Stimulated activated CD4-positive, alpha-beta T cell treated with anti-CD3 and anti-CD28 coated beads, Interleukin-2, amount 100 ng/mL, for 48 hours (primary cell): Measurements from ENCODE around the gene CXCL10.

ENCODE experiments used
- DNase-seq, 2 donors: peaks; one replicate each; pipeline ENCODE4 v3.0.0-alpha.2; 2020

Gene CXCL10

GRCh38 chr4:75985116-75985515 lies 38.2 kb downstream of the CXCL10 start:
- no peak for DNase-seq

GRCh38 chr4:75980576-75980975 lies 42.7 kb downstream of the CXCL10 start:
- DNase-seq = no peak

- no peak for DNase-seq
Observed at GRCh38 chr4:75976177-75976576, 47.1 kb downstream of the CXCL10 start.

GRCh38 chr4:75973766-75974165 lies 49.5 kb downstream of the CXCL10 start:
- DNase-seq = no peak
